ENCODE results near the gene FHIT.

GRCh38 chr3:60391292-60391691 is 860.0 kb downstream of the FHIT start:
- TF ChIP-seq, protein P1, sequence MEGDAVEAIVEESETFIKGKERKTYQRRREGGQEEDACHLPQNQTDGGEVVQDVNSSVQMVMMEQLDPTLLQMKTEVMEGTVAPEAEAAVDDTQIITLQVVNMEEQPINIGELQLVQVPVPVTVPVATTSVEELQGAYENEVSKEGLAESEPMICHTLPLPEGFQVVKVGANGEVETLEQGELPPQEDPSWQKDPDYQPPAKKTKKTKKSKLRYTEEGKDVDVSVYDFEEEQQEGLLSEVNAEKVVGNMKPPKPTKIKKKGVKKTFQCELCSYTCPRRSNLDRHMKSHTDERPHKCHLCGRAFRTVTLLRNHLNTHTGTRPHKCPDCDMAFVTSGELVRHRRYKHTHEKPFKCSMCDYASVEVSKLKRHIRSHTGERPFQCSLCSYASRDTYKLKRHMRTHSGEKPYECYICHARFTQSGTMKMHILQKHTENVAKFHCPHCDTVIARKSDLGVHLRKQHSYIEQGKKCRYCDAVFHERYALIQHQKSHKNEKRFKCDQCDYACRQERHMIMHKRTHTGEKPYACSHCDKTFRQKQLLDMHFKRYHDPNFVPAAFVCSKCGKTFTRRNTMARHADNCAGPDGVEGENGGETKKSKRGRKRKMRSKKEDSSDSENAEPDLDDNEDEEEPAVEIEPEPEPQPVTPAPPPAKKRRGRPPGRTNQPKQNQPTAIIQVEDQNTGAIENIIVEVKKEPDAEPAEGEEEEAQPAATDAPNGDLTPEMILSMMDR (IDR thresholded peaks at IDR 0.05 in 4 of 5, conservative IDR thresholded peaks at IDR 0.05 in 1 of 5), result no peak
- TF ChIP-seq POLR2A (IDR thresholded peaks at IDR 0.05), result no peak
